ENCODE measurements around the gene MAGI2. TPM values are rescaled to one million over a fixed set of nuclear protein-coding genes. Genes with fewer than 3 reads are reported as not detected.

MAGI2 gene
- total and polyA plus RNA-seq, 8 donors, result 1.3 to 4.0 (median 2.0) TPM

DNA sequence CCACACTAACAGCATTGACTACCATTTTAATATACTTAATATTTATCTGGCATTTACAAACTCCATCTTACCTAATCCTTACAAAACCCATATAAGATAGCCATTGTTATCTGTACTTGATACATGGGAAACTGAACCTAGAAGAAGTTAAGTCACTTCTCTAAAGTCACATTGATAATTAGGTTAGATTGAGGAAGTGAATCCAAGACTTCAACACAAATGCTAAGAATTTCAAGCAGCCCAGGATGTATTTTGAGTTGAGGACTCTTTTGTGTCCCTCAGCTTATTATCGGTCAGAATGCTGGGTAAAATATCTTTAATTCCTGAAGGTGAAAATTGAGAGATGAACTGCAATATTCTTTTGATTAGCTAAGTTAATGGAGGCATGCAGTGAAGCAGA lies 1189.4 kb downstream of the MAGI2 start:
- no peak for ATAC-seq
- FAIRE-seq, result no peak
- TF ChIP-seq, protein P1, sequence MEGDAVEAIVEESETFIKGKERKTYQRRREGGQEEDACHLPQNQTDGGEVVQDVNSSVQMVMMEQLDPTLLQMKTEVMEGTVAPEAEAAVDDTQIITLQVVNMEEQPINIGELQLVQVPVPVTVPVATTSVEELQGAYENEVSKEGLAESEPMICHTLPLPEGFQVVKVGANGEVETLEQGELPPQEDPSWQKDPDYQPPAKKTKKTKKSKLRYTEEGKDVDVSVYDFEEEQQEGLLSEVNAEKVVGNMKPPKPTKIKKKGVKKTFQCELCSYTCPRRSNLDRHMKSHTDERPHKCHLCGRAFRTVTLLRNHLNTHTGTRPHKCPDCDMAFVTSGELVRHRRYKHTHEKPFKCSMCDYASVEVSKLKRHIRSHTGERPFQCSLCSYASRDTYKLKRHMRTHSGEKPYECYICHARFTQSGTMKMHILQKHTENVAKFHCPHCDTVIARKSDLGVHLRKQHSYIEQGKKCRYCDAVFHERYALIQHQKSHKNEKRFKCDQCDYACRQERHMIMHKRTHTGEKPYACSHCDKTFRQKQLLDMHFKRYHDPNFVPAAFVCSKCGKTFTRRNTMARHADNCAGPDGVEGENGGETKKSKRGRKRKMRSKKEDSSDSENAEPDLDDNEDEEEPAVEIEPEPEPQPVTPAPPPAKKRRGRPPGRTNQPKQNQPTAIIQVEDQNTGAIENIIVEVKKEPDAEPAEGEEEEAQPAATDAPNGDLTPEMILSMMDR (IDR thresholded peaks at IDR 0.05), result no peak
- 87 to 91% methylated on average over 1 of the region's 1 CpG for WGBS, 2 donors
- Histone ChIP-seq H3K4me1 (no peaks in the 10 kb centered on the region), H3K36me3 (no peaks in the 10 kb centered on the region), H3K27ac (no peak overlapping the region), H3K9me3 (no peaks in the 10 kb centered on the region), H3K4me3 (no peak overlapping the region), H3K27me3 (no peaks in the 10 kb centered on the region)
- intact Hi-C loops (cut with DNase I), result no loop called here
- no peak for DNase-seq

DNA sequence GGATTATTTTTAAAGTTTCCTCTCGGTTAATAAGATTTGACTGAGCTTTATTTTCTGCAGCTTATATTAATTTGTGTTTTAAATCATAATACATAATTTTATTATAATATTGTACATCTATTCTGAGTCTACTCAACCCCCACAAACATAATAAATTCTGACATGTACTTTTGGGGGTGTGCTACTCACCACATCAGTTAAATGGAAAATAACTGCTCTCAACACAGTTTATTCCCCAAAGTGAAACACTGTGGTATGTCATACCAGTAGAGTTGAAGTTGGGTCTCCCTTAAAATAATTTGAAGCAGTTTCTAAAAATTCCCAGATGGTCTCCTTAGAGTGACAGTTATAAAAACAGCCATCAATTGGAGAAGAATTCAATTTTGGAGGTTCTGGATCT lies 1191.7 kb downstream of the MAGI2 start:
- no peak overlapping the region for H3K4me3 ChIP-seq

DNA sequence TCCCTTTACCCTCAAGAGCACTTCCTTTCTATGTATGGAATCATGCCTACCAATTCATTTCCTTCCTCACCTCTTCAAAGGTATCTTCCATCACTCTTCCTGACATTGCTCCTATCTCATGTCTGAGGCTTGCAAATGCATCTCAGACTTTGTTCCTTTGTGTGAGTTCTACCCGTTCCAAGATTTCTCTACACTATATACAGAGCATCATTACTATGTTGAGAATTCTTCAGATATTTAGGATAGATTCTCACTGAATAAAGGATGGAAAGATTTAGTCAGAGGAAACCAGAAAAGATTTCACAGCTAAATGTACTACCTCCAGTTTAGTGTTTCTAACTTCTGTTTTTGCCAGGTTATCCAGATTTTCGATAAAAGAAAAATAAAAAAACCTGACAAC lies 1192.2 kb downstream of the MAGI2 start:
- no peak overlapping the region for H3K4me3 ChIP-seq
- no peak for DNase-seq
- no peaks in the 10 kb centered on the region for H3K36me3 ChIP-seq
- no peak for ATAC-seq
- intact Hi-C loops (cut with DNase I), result no loop called here
- H3K27ac ChIP-seq, result no peak overlapping the region
- no peak for FAIRE-seq
- 87 to 88% methylated on average over 2 of the region's 2 CpGs for WGBS, 2 donors
- no peaks in the 10 kb centered on the region for H3K4me1 ChIP-seq
- no peaks in the 10 kb centered on the region for H3K9me3 ChIP-seq
- TF ChIP-seq, protein P1 (IDR thresholded peaks at IDR 0.05), result no peak
- no peaks in the 10 kb centered on the region for H3K27me3 ChIP-seq

More for the DNA sequence above, 1191.7 kb downstream of the MAGI2 start:
- Histone ChIP-seq H3K4me1 (no peaks in the 10 kb centered on the region), H3K27me3 (no peaks in the 10 kb centered on the region), H3K27ac (no peak overlapping the region), H3K36me3 (no peaks in the 10 kb centered on the region), H3K9me3 (no peaks in the 10 kb centered on the region)
- FAIRE-seq (no peak), ATAC-seq (no peak), DNase-seq (no peak)
- intact Hi-C loops (cut with DNase I), result no loop called here
- TF ChIP-seq, protein P1 (IDR thresholded peaks at IDR 0.05), result no peak
- WGBS, 2 donors, result 87 to 89% methylated on average over 1 of the region's 1 CpG

DNA sequence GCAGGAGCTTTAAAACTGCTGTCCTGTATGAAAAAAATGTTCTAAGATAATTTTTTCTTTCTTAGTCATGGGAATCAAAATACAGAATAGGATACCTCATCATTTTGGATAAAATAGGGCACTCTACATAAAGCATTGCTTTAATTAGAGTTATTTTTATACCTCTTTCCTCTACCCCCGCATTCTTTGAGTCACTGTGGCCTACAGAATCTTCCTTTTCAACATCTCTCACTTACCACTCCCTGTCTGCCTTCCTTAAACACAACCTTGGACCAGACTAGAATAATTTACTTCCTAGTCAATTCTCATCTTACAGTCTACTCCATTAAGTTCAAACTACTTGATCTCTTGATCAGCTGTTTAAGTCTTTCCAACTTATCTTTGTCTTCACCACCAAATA lies 1192.6 kb downstream of the MAGI2 start:
- intact Hi-C loops (cut with DNase I), result no loop called here

DNA sequence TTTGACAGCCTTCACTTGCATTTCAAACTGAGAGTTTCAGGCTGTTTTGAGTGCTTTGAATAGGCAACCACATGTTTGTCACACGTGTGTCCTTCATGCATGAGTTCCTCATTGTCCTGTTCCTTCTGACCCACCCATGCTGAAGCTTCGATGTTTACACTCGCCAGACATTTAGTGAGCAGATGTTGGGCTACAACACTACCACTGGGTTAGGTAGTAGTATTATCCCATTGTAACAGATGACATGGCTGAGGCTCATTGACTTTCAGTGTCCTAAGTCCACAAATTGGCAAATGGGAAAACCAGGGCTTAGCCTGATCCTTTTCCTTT lies 1198.8 kb downstream of the MAGI2 start:
- Histone ChIP-seq H3K27me3 (no peaks in the 10 kb centered on the region), H3K9me3 (no peaks in the 10 kb centered on the region), H3K36me3 (no peaks in the 10 kb centered on the region), H3K4me3 (no peak overlapping the region), H3K27ac (no peak overlapping the region), H3K4me1 (no peaks in the 10 kb centered on the region)
- ATAC-seq, result peak in 1 of 4 donors; percentile 26
- no peak for FAIRE-seq
- TF ChIP-seq, protein P1 (IDR thresholded peaks at IDR 0.05), result no peak
- no peak for DNase-seq
- intact Hi-C loops (cut with DNase I), result no loop called here
- WGBS, 2 donors, result 83 to 89% methylated on average over 3 of the region's 3 CpGs

More for the DNA sequence above, 1192.6 kb downstream of the MAGI2 start:
- Histone ChIP-seq H3K27ac (no peak overlapping the region), H3K4me3 (no peak overlapping the region), H3K27me3 (no peaks in the 10 kb centered on the region), H3K9me3 (no peaks in the 10 kb centered on the region), H3K4me1 (no peaks in the 10 kb centered on the region), H3K36me3 (no peaks in the 10 kb centered on the region)
- WGBS, 2 donors, result 84 to 92% methylated on average over 1 of the region's 1 CpG
- ATAC-seq, result no peak
- no peak for FAIRE-seq
- TF ChIP-seq, protein P1 (IDR thresholded peaks at IDR 0.05), result no peak
- no peak for DNase-seq

Measured in pancreas (tissue), 10 donors.